H1 (cell line): ENCODE data around the gene ACTG1. TPM values are rescaled to one million over a fixed set of nuclear protein-coding genes. Genes with fewer than 3 reads are reported as not detected.

ENCODE experiments used
- CBX8 ChIP-seq: fragments of 300-800, 300-1000 bp; sonication (generic); IDR thresholded peaks from 2 replicates; pipeline ENCODE4 v1.7.1; 2016; ENCODE audit warnings: low read depth, low read length, borderline replicate concordance
- CEBPB ChIP-seq: IDR thresholded peaks from 2 replicates; pipeline ENCODE4 v1.6.1; 2012; ENCODE audit warnings: low read depth, low read length
- CREB1 ChIP-seq: IDR thresholded peaks from 2 replicates; pipeline ENCODE4 v1.6.1; 2012; ENCODE audit warnings: inconsistent platforms
- EGR1 ChIP-seq: IDR thresholded peaks from 2 replicates; pipeline ENCODE4 v1.6.1; 2011; ENCODE audit warnings: low read depth, low read length, borderline replicate concordance
- JUN ChIP-seq: IDR thresholded peaks from 2 replicates; pipeline ENCODE4 v1.6.1; 2011; ENCODE audit warnings: low read depth, mild to moderate bottlenecking, improper control_type of control experiment, low read length
- JUND ChIP-seq: IDR thresholded peaks from 2 replicates; pipeline ENCODE4 v1.6.1; 2011; ENCODE audit warnings: mild to moderate bottlenecking, improper control_type of control experiment, low read length
- KDM1A ChIP-seq: fragments of 200-600, 300-600 bp; sonication (generic); IDR thresholded peaks from 2 replicates; pipeline ENCODE4 v1.7.1; 2016; ENCODE audit warnings: mild to moderate bottlenecking, low read length, borderline replicate concordance
- KDM4A ChIP-seq: IDR thresholded peaks from one replicate; pipeline ENCODE4 v1.7.1; 2012; ENCODE audit warnings: low read depth, mild to moderate bottlenecking, moderate library complexity, low read length, inconsistent platforms; ENCODE audit not compliant: severe bottlenecking
- POLR2A ChIP-seq, 2 experiments: IDR thresholded peaks; 1 replicate in 1 of 2; 2 replicates in 1 of 2; pipeline ENCODE4 v1.6.1; 2011; ENCODE audit warnings: low read depth in 2 of 2, low read length in 2 of 2, mild to moderate bottlenecking in 2 of 2; ENCODE audit errors: control extremely low read depth in 1 of 2
- POLR2AphosphoS5 ChIP-seq: IDR thresholded peaks from 2 replicates; pipeline ENCODE4 v1.6.1; 2011; ENCODE audit warnings: low read depth, low read length
- RXRA ChIP-seq: IDR thresholded peaks from 2 replicates; pipeline ENCODE4 v1.6.1; 2011; ENCODE audit warnings: low read depth, mild to moderate bottlenecking, low read length, moderate library complexity; ENCODE audit not compliant: insufficient read depth
- SIX5 ChIP-seq: IDR thresholded peaks from 2 replicates; pipeline ENCODE4 v1.6.1; 2011; ENCODE audit warnings: mild to moderate bottlenecking, low read depth, low read length
- SP4 ChIP-seq: IDR thresholded peaks from 2 replicates; pipeline ENCODE4 v1.6.1; 2012; ENCODE audit warnings: low read length, inconsistent platforms
- SUZ12 ChIP-seq: fragments of 200-600 bp; sonication (generic); IDR thresholded peaks from 2 replicates; pipeline ENCODE4 v1.6.1; 2012; ENCODE audit warnings: mild to moderate bottlenecking, inconsistent platforms, low read length, moderate library complexity, mixed read lengths
- TCF12 ChIP-seq: IDR thresholded peaks from 2 replicates; pipeline ENCODE4 v1.6.1; 2011; ENCODE audit warnings: low read depth, mild to moderate bottlenecking, low read length
- polyA plus RNA-seq, 7 experiments: library from polyadenylated mRNA; depleted of rRNA in 3 of 7; stranded (reverse) in 5 of 7; unstranded in 2 of 7; fragments of >200 nt in 5 of 7; fragments of 200-250 nt in 2 of 7; gene quantifications; 1 replicate in 5 of 7; 2 replicates in 1 of 7; 4 replicates in 1 of 7; pipeline versions ENCODE4 v1.2.1 to v1.2.3, GENCODE V29; 2011 to 2013; ENCODE audit warnings: missing spikeins in 2 of 7, mixed read lengths in 2 of 7
- total RNA-seq: library from RNA; stranded (reverse); fragmentation: NEBNext Ultra II Directional; extraction: Animal tissue kit (Norgen Biotek cat#: 25700); gene quantifications from 2 replicates; pipeline ENCODE4 v1.2.1, GENCODE V29; 2021
- TF ChIP-seq, protein P1 (sequence below): IDR thresholded peaks from 2 replicates; pipeline ENCODE4 v1.6.1; 2012; ENCODE audit warnings: inconsistent platforms
- TF ChIP-seq, protein P2 (sequence below): IDR thresholded peaks from 2 replicates; pipeline ENCODE4 v1.6.1; 2011; ENCODE audit warnings: low read depth, mild to moderate bottlenecking, low read length; ENCODE audit not compliant: insufficient read depth
- TF ChIP-seq, protein P3 (sequence below): IDR thresholded peaks from 2 replicates; pipeline ENCODE4 v1.6.1; 2011; ENCODE audit warnings: low read length, improper control_type of control experiment
- TF ChIP-seq, protein P4 (sequence below): IDR thresholded peaks from 2 replicates; pipeline ENCODE4 v1.6.1; 2012; ENCODE audit warnings: low read length, inconsistent platforms

The ACTG1 gene
- total and polyA plus RNA-seq, 2 of the 8 experiments (the other 6 are each of a cell fraction or from before 2014, with no cell fraction given): 3,535 to 5,010 TPM

DNA sequence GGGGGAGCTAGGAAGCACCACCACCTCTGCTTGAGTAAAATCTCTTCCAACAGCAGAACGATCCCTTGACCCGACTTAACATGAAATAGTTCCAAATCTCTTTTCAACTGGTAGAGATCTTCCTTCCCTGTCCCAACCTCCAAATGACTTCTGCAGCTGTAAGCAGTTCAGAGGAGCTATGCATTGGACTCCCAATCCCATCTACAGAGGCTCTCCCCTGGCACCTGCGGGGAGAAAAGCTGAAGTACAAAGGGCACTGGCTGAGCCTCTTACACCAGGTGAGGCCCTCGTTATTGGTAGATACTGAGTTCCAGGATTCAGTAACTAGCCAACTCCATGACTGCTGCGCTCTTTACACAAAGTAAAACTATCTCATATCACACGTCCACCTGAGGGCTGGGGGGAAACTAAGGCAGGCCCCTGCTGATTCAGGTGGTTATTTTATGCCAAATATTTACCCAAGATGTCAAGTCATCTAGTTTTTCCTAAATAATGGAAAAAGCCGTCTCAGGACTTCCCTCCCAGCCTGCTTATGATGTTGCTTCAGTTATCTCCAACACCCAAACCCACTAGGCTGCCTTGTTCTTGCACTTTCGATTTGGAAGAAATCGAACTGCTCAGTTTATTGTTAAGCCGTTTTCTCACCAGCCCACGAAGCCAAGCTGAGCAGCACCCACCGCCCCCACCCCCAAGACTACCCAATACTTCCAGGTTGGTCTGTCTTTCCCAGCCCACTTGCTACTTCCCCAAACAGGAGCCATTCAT is 3.2 kb downstream of the ACTG1 start (continued):
- no peak for TF ChIP-seq KDM1A
- no peak for TF ChIP-seq JUN
- no peak for TF ChIP-seq CBX8
- TF ChIP-seq SUZ12: no peak
- TF ChIP-seq EGR1: no peak
- TF ChIP-seq POLR2AphosphoS5: peak; percentile 64; the same call in 1 of the 2 replicates
- TF ChIP-seq SIX5: no peak
- TF ChIP-seq CEBPB: no peak
- TF ChIP-seq TCF12: no peak
- TF ChIP-seq SP4: no peak; the same call in 1 of the 2 replicates
- TF ChIP-seq, protein P1, sequence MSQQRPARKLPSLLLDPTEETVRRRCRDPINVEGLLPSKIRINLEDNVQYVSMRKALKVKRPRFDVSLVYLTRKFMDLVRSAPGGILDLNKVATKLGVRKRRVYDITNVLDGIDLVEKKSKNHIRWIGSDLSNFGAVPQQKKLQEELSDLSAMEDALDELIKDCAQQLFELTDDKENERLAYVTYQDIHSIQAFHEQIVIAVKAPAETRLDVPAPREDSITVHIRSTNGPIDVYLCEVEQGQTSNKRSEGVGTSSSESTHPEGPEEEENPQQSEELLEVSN: peak; percentile 12; the same call in 1 of the 2 replicates
- no peak for TF ChIP-seq KDM4A
- 0 out of 2 replicates have a peak, but pooled peaks have one; percentile 4 for TF ChIP-seq CREB1
- TF ChIP-seq RXRA: no peak
- TF ChIP-seq, protein P2, sequence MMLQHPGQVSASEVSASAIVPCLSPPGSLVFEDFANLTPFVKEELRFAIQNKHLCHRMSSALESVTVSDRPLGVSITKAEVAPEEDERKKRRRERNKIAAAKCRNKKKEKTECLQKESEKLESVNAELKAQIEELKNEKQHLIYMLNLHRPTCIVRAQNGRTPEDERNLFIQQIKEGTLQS: no peak
- TF ChIP-seq, protein P3, sequence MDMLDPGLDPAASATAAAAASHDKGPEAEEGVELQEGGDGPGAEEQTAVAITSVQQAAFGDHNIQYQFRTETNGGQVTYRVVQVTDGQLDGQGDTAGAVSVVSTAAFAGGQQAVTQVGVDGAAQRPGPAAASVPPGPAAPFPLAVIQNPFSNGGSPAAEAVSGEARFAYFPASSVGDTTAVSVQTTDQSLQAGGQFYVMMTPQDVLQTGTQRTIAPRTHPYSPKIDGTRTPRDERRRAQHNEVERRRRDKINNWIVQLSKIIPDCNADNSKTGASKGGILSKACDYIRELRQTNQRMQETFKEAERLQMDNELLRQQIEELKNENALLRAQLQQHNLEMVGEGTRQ: peak; percentile 3; the same call in 1 of the 2 replicates
- TF ChIP-seq POLR2A (IDR thresholded peaks at IDR 0.05; ENCODE audit: control extremely low read depth in 1 of 2, low read depth in 2 of 2, low read length in 2 of 2): peak; percentile 89 to 90
- TF ChIP-seq, protein P4, sequence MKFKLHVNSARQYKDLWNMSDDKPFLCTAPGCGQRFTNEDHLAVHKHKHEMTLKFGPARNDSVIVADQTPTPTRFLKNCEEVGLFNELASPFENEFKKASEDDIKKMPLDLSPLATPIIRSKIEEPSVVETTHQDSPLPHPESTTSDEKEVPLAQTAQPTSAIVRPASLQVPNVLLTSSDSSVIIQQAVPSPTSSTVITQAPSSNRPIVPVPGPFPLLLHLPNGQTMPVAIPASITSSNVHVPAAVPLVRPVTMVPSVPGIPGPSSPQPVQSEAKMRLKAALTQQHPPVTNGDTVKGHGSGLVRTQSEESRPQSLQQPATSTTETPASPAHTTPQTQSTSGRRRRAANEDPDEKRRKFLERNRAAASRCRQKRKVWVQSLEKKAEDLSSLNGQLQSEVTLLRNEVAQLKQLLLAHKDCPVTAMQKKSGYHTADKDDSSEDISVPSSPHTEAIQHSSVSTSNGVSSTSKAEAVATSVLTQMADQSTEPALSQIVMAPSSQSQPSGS: peak; percentile 49
- TF ChIP-seq JUND: no peak
